Endothelial cell of umbilical vein (primary cell): ENCODE measurements around the gene TTLL11. TPM values are rescaled to one million over a fixed set of nuclear protein-coding genes. Genes with fewer than 3 reads are reported as not detected.

Experiments used
- BruUV-seq: library from RNA; stranded (reverse); fragments of 400-500 nt; replicated peaks from 2 replicates; lab custom pipeline; 2021; lab: Mats Ljungman, UMichigan
- CTCF ChIA-PET: fragments of 300-600, 350-600 bp; sonication (Branson Sonifier 250); formaldehyde crosslinking; loops from one replicate; lab custom pipeline; 2021; ENCODE audit warnings: antibody characterized with exemption, inconsistent platforms; lab: Charles Lee
- POLR2A ChIA-PET: fragments of 300-600, 350-600 bp; sonication (Branson Sonifier 250); formaldehyde crosslinking; loops from one replicate; lab custom pipeline; 2021; ENCODE audit warnings: antibody characterized with exemption, inconsistent platforms; lab: Charles Lee
- DNase-seq: peaks from one replicate; pipeline ENCODE4 v3.0.0-alpha.2; 2011; ENCODE audit warnings: low read depth, low spot score
- FAIRE-seq: peaks from 2 replicates; lab custom pipeline; 2011; peaks lifted over from hg19 to GRCh38; lab: Jason Lieb, UNC
- H2AFZ ChIP-seq: 2 replicates; pipeline ENCODE4 v1.6.0; 2012; ENCODE audit warnings: low read depth, low read length, control low read depth, inconsistent platforms
- H3K27ac ChIP-seq: 2 replicates; pipeline ENCODE4 v1.5.1; 2011; ENCODE audit warnings: low read depth, mild to moderate bottlenecking, control low read depth, low read length, moderate library complexity; ENCODE audit not compliant: insufficient read depth
- H3K27me3 ChIP-seq, 2 experiments: 2 replicates each; pipeline versions ENCODE4 v1.6.0 to v1.6.1; 2011; ENCODE audit warnings: low read length in 2 of 2, mixed read lengths in 1 of 2; ENCODE audit not compliant: control insufficient read depth in 2 of 2, insufficient read depth in 2 of 2
- H3K36me3 ChIP-seq, 2 experiments: 2 replicates in 1 of 2; 3 replicates in 1 of 2; pipeline ENCODE4 v1.5.1; 2011; ENCODE audit warnings: low read length in 2 of 2, mild to moderate bottlenecking in 1 of 2, moderate library complexity in 1 of 2; ENCODE audit not compliant: control insufficient read depth in 2 of 2, insufficient read depth in 2 of 2; ENCODE audit errors: extremely low read depth in 1 of 2
- H3K4me1 ChIP-seq: 3 replicates; pipeline ENCODE4 v1.5.1; 2011; ENCODE audit warnings: mild to moderate bottlenecking, low read length; ENCODE audit not compliant: control insufficient read depth, insufficient read depth; ENCODE audit errors: extremely low read depth
- H3K4me2 ChIP-seq: 2 replicates; pipeline ENCODE4 v1.6.1; 2011; ENCODE audit warnings: low read length, control low read depth, mixed read lengths; ENCODE audit not compliant: insufficient read depth
- H3K4me3 ChIP-seq, 3 experiments: fragments of 200-600 bp in 1 of 3; sonication (generic), shearing (Covaris generic) in 1 of 3; replicated peaks in 1 of 3; 2 replicates each; pipeline ENCODE4 v1.5.1; 2011 to 2016; ENCODE audit warnings: control low read depth in 3 of 3, low read length in 3 of 3, mild to moderate bottlenecking in 2 of 3, inconsistent platforms in 1 of 3, low read depth in 1 of 3, moderate library complexity in 1 of 3; ENCODE audit not compliant: insufficient read depth in 1 of 3
- H3K79me2 ChIP-seq: 2 replicates; pipeline ENCODE4 v1.6.0; 2012; ENCODE audit warnings: low read length, inconsistent platforms; ENCODE audit not compliant: control insufficient read depth, insufficient read depth
- H3K9ac ChIP-seq: replicated peaks from 2 replicates; pipeline ENCODE3; 2011; ENCODE audit warnings: low read length, control low read depth; ENCODE audit not compliant: insufficient read depth; ENCODE audit errors: extremely low read depth
- H3K9me1 ChIP-seq: replicated peaks from 3 replicates; pipeline ENCODE4 v1.6.0; 2011; ENCODE audit warnings: mild to moderate bottlenecking, low read length; ENCODE audit not compliant: control insufficient read depth, insufficient read depth; ENCODE audit errors: extremely low read depth
- H3K9me3 ChIP-seq: replicated peaks from 2 replicates; pipeline ENCODE4 v1.5.1; 2012; ENCODE audit warnings: low read length, inconsistent platforms; ENCODE audit not compliant: control insufficient read depth, insufficient read depth
- H4K20me1 ChIP-seq: replicated peaks from 2 replicates; pipeline ENCODE3; 2011; ENCODE audit warnings: mild to moderate bottlenecking, low read length; ENCODE audit not compliant: control insufficient read depth, insufficient read depth; ENCODE audit errors: extremely low read depth
- EZH2 ChIP-seq: IDR thresholded peaks from 2 replicates; pipeline ENCODE4 v1.6.1; 2012; ENCODE audit warnings: borderline replicate concordance, low read depth, mild to moderate bottlenecking, moderate library complexity, low read length, inconsistent platforms; ENCODE audit not compliant: severe bottlenecking
- FOS ChIP-seq: IDR thresholded peaks from 2 replicates; pipeline ENCODE4 v1.6.1; 2011; ENCODE audit warnings: mild to moderate bottlenecking, low read length, moderate library complexity, borderline replicate concordance; ENCODE audit not compliant: insufficient read depth
- GATA2 ChIP-seq: IDR thresholded peaks from 2 replicates; pipeline ENCODE4 v1.7.0; 2011; ENCODE audit warnings: low read depth, mild to moderate bottlenecking, moderate library complexity, mixed read lengths, low read length; ENCODE audit not compliant: insufficient read length, insufficient read depth
- JUN ChIP-seq: IDR thresholded peaks from 2 replicates; pipeline ENCODE4 v1.6.1; 2011; ENCODE audit warnings: borderline replicate concordance, low read depth; ENCODE audit not compliant: insufficient read length, insufficient read depth
- MYC ChIP-seq: IDR thresholded peaks from one replicate; pipeline ENCODE4 v1.6.1; 2011; ENCODE audit warnings: mild to moderate bottlenecking, low read depth, low read length
- POLR2A ChIP-seq: IDR thresholded peaks from 2 replicates; pipeline ENCODE4 v1.6.1; 2012; ENCODE audit warnings: low read depth, mild to moderate bottlenecking, control low read depth, low read length
- POLR2AphosphoS5 ChIP-seq: IDR thresholded peaks from 2 replicates; pipeline ENCODE4 v1.6.1; 2012; ENCODE audit warnings: low read depth, mild to moderate bottlenecking, control low read depth, low read length, moderate library complexity; ENCODE audit not compliant: insufficient read depth
- dilution Hi-C: fragments of 300-500 bp; cut with MboI; formaldehyde crosslinking; loops from one replicate; pipeline ENCODE4 v1.15.0; 2019; ENCODE audit warnings: low sequenced_read_pairs; ENCODE audit not compliant: extremely low pct_ligation_motif_present
- intact Hi-C: fragments of 100-400 bp; cut with micrococcal nuclease; formaldehyde crosslinking; loops from one replicate; pipeline ENCODE4 v1.10.0; 2022
- polyA plus RNA-seq, 4 experiments: library from polyadenylated mRNA; depleted of rRNA in 3 of 4; stranded (reverse) in 3 of 4; unstranded in 1 of 4; fragments of >200 nt; gene quantifications; 2 replicates each; pipeline versions ENCODE4 v1.2.1 to v1.2.3, GENCODE V29; 2011 to 2012; ENCODE audit warnings: missing spikeins in 1 of 4
- total RNA-seq: library from RNA; stranded (reverse); gene quantifications from 2 replicates; pipeline ENCODE4 v1.2.3, GENCODE V29; 2021
- TF ChIP-seq, protein P1 (sequence below): IDR thresholded peaks from 2 replicates; pipeline ENCODE4 v1.6.1; 2011; ENCODE audit not compliant: insufficient read depth, insufficient read length
- TF ChIP-seq, protein P2 (sequence below), 2 donors: IDR thresholded peaks; 1 replicate in 1 of 2; 2 replicates in 1 of 2; pipeline ENCODE4 v1.5.1; 2011; ENCODE audit warnings: low read length in 2 of 2, mild to moderate bottlenecking in 2 of 2, moderate library complexity in 2 of 2, control low read depth in 1 of 2, inconsistent platforms in 1 of 2, low read depth in 1 of 2; ENCODE audit not compliant: insufficient read depth in 1 of 2; ENCODE audit errors: extremely low read depth in 1 of 2

The TTLL11 gene
- total and polyA plus RNA-seq, 2 donors (not counting 3 experiments of a cell fraction or from before 2014, with no cell fraction given) = 4.9 to 5.1 TPM

GRCh38 chr9:122030357-122030756 is 62.8 kb downstream of the TTLL11 start:
- Histone ChIP-seq H3K27ac (no peak overlapping the region), H4K20me1 (no peaks in the 10 kb centered on the region), H3K9ac (no peak overlapping the region), H3K9me1 (no peaks in the 10 kb centered on the region), H3K79me2 (no peaks in the 10 kb centered on the region), H3K27me3 (no peaks in the 10 kb centered on the region), H3K4me1 (no peaks in the 10 kb centered on the region), H3K9me3 (no peaks in the 10 kb centered on the region), H2AFZ (no peak overlapping the region), H3K36me3 (no peaks in the 10 kb centered on the region), H3K4me3 (no peak overlapping the region), H3K4me2 (no peak overlapping the region)
- FAIRE-seq = no peak
- dilution Hi-C loops (no loop called here), intact Hi-C loops (no loop called here)
- TF ChIP-seq JUN (no peak), POLR2AphosphoS5 (no peak), EZH2 (no peak), POLR2A (no peak), FOS (no peak), MYC (no peak), GATA2 (no peak)
- TF ChIP-seq, protein P1, sequence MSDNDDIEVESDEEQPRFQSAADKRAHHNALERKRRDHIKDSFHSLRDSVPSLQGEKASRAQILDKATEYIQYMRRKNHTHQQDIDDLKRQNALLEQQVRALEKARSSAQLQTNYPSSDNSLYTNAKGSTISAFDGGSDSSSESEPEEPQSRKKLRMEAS = no peak
- TF ChIP-seq, protein P2, sequence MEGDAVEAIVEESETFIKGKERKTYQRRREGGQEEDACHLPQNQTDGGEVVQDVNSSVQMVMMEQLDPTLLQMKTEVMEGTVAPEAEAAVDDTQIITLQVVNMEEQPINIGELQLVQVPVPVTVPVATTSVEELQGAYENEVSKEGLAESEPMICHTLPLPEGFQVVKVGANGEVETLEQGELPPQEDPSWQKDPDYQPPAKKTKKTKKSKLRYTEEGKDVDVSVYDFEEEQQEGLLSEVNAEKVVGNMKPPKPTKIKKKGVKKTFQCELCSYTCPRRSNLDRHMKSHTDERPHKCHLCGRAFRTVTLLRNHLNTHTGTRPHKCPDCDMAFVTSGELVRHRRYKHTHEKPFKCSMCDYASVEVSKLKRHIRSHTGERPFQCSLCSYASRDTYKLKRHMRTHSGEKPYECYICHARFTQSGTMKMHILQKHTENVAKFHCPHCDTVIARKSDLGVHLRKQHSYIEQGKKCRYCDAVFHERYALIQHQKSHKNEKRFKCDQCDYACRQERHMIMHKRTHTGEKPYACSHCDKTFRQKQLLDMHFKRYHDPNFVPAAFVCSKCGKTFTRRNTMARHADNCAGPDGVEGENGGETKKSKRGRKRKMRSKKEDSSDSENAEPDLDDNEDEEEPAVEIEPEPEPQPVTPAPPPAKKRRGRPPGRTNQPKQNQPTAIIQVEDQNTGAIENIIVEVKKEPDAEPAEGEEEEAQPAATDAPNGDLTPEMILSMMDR (IDR thresholded peaks at IDR 0.05; ENCODE audit: extremely low read depth in 1 of 2, insufficient read depth in 1 of 2, low read depth in 1 of 2, low read length in 2 of 2) = no peak
- CTCF ChIA-PET = interaction anchor here (0.6 to 1.3 kb wide), 2 partner anchors 11 to 25 kb away, joined by 3 read pairs; no protein-coding TSS in a partner anchor
- BruUV-seq = no TSS peak
- no peak for DNase-seq
- POLR2A ChIA-PET = no interaction called here
